H1 (cell line): ENCODE results near the gene SYNJ2. TPM values are rescaled to one million over a fixed set of nuclear protein-coding genes. Genes with fewer than 3 reads are reported as not detected.

ENCODE experiments used
- CTCF ChIA-PET: fragments of 300-600 bp; sonication (Branson Sonifier 250); formaldehyde crosslinking; loops from one replicate; lab custom pipeline; 2021; ENCODE audit not compliant: partially characterized antibody; lab: Charles Lee
- POLR2A ChIA-PET: fragments of 300-600 bp; sonication (Branson Sonifier 250); formaldehyde crosslinking; loops from one replicate; lab custom pipeline; 2021; ENCODE audit warnings: inconsistent platforms; ENCODE audit not compliant: partially characterized antibody; lab: Charles Lee
- DNase-seq, 2 experiments: peaks; one replicate each; pipeline versions ENCODE4 v3.0.0 to v3.0.0-alpha.2; 2010 to 2022; ENCODE audit warnings: low spot score in 2 of 2, low read depth in 1 of 2, mixed read lengths in 1 of 2
- FAIRE-seq: peaks from 2 replicates; lab custom pipeline; 2011; peaks lifted over from hg19 to GRCh38; lab: Jason Lieb, UNC
- H2AFZ ChIP-seq: 2 replicates; pipeline ENCODE4 v1.8.1; 2012; ENCODE audit warnings: low read length, inconsistent platforms
- H2AK5ac ChIP-seq: 2 replicates; pipeline ENCODE4 v1.6.1; 2013; ENCODE audit warnings: low read depth, low read length
- H2BK120ac ChIP-seq: replicated peaks from 2 replicates; pipeline ENCODE3; 2013; ENCODE audit warnings: low read depth, low read length, inconsistent platforms
- H2BK12ac ChIP-seq: 2 replicates; pipeline ENCODE4 v1.6.1; 2013; ENCODE audit warnings: low read depth, low read length
- H2BK15ac ChIP-seq: 2 replicates; pipeline ENCODE4 v1.6.1; 2013; ENCODE audit warnings: low read length
- H2BK20ac ChIP-seq: 2 replicates; pipeline ENCODE4 v1.6.1; 2013; ENCODE audit warnings: low read length
- H2BK5ac ChIP-seq: 2 replicates; pipeline ENCODE4 v1.6.1; 2013; ENCODE audit warnings: low read depth, low read length
- H3K14ac ChIP-seq: 2 replicates; pipeline ENCODE4 v1.6.1; 2013; ENCODE audit warnings: inconsistent platforms; ENCODE audit not compliant: insufficient read length
- H3K18ac ChIP-seq: 2 replicates; pipeline ENCODE4 v1.6.1; 2013; ENCODE audit warnings: low read length; ENCODE audit errors: extremely low read depth
- H3K23ac ChIP-seq: 2 replicates; pipeline ENCODE4 v1.6.1; 2013; ENCODE audit warnings: inconsistent platforms; ENCODE audit not compliant: insufficient read length
- H3K23me2 ChIP-seq: 2 replicates; pipeline ENCODE4 v1.6.1; 2013; ENCODE audit warnings: low read depth, low read length
- H3K27ac ChIP-seq: 2 replicates; pipeline ENCODE4 v1.6.1; 2011; ENCODE audit warnings: low read depth, low read length, inconsistent platforms
- H3K27me3 ChIP-seq, 4 experiments: replicated peaks in 1 of 4; 1 replicate in 1 of 4; 2 replicates in 3 of 4; pipeline versions ENCODE4 v1.6.1 to v1.8.1; 2011 to 2013; ENCODE audit warnings: low read length in 3 of 4, mild to moderate bottlenecking in 3 of 4, inconsistent platforms in 2 of 4, mixed read lengths in 2 of 4, moderate library complexity in 1 of 4; ENCODE audit not compliant: control insufficient read depth in 3 of 4, insufficient read depth in 3 of 4; ENCODE audit errors: extremely low read depth in 1 of 4
- H3K36me3 ChIP-seq, 4 experiments: 2 replicates each; pipeline versions ENCODE4 v1.6.1 to v1.8.1; 2011 to 2013; ENCODE audit warnings: mild to moderate bottlenecking in 4 of 4, low read length in 3 of 4, moderate library complexity in 2 of 4, control low read depth in 1 of 4, inconsistent platforms in 1 of 4; ENCODE audit not compliant: insufficient read depth in 4 of 4, control insufficient read depth in 2 of 4
- H3K4ac ChIP-seq: replicated peaks from 2 replicates; pipeline ENCODE3; 2013; ENCODE audit warnings: low read length, low read depth, mixed read lengths, inconsistent platforms; ENCODE audit not compliant: insufficient read length
- H3K4me1 ChIP-seq, 4 experiments: replicated peaks in 1 of 4; 1 replicate in 1 of 4; 2 replicates in 3 of 4; pipeline versions ENCODE4 v1.6.1 to v1.8.1; 2011 to 2013; ENCODE audit warnings: low read length in 3 of 4, inconsistent platforms in 2 of 4, mixed read lengths in 1 of 4; ENCODE audit not compliant: insufficient read depth in 4 of 4, control insufficient read depth in 3 of 4
- H3K4me2 ChIP-seq, 2 experiments: 2 replicates each; pipeline versions ENCODE4 v1.6.1 to v1.8.1; 2011 to 2013; ENCODE audit warnings: low read depth in 2 of 2, low read length in 2 of 2, control low read depth in 1 of 2, inconsistent platforms in 1 of 2, mild to moderate bottlenecking in 1 of 2; ENCODE audit not compliant: insufficient read depth in 1 of 2
- H3K4me3 ChIP-seq, 4 experiments: fragments of 200-600, 300-600 bp in 1 of 4; sonication (generic), shearing (Covaris generic), sonication (Bioruptor Twin) in 1 of 4; 2 replicates each; pipeline versions ENCODE4 v1.5.1 to v1.8.1; 2011 to 2016; ENCODE audit warnings: low read length in 4 of 4, low read depth in 3 of 4, control low read depth in 2 of 4, inconsistent platforms in 2 of 4, mild to moderate bottlenecking in 2 of 4, mixed read lengths in 1 of 4, moderate library complexity in 1 of 4; ENCODE audit not compliant: insufficient read depth in 2 of 4; ENCODE audit errors: extremely low read depth in 1 of 4
- H3K56ac ChIP-seq: replicated peaks from 2 replicates; pipeline ENCODE3; 2013; ENCODE audit warnings: low read depth, mild to moderate bottlenecking, mixed read lengths, low read length, inconsistent platforms; ENCODE audit not compliant: insufficient read length
- H3K79me1 ChIP-seq: 2 replicates; pipeline ENCODE4 v1.6.1; 2013; ENCODE audit warnings: low read depth, low read length, control low read depth
- H3K79me2 ChIP-seq, 2 experiments: 2 replicates each; pipeline versions ENCODE4 v1.6.1 to v1.8.1; 2012 to 2013; ENCODE audit warnings: low read length in 2 of 2, mild to moderate bottlenecking in 2 of 2, inconsistent platforms in 1 of 2; ENCODE audit not compliant: insufficient read depth in 2 of 2, control insufficient read depth in 1 of 2
- H3K9ac ChIP-seq, 4 experiments: replicated peaks in 1 of 4; 1 replicate in 1 of 4; 2 replicates in 3 of 4; pipeline versions ENCODE4 v1.6.1 to v1.8.1; 2011 to 2013; ENCODE audit warnings: low read depth in 3 of 4, low read length in 3 of 4, control low read depth in 2 of 4, mild to moderate bottlenecking in 2 of 4, moderate library complexity in 2 of 4, inconsistent platforms in 1 of 4; ENCODE audit errors: extremely low read depth in 1 of 4
- H3K9me3 ChIP-seq, 2 experiments: 2 replicates each; pipeline versions ENCODE4 v1.6.1 to v1.8.1; 2012 to 2013; ENCODE audit warnings: mild to moderate bottlenecking in 2 of 2, moderate library complexity in 2 of 2, control low read depth in 1 of 2, inconsistent platforms in 1 of 2, low read depth in 1 of 2, low read length in 1 of 2, mixed read lengths in 1 of 2; ENCODE audit not compliant: insufficient read depth in 2 of 2
- H4K20me1 ChIP-seq, 2 experiments: replicated peaks in 1 of 2; 2 replicates each; pipeline versions ENCODE3 to v1.8.1; 2011 to 2013; ENCODE audit warnings: inconsistent platforms in 2 of 2, low read length in 2 of 2, mild to moderate bottlenecking in 1 of 2; ENCODE audit not compliant: insufficient read depth in 2 of 2, control insufficient read depth in 1 of 2
- H4K5ac ChIP-seq: 2 replicates; pipeline ENCODE4 v1.6.1; 2013; ENCODE audit warnings: low read length, low read depth, mixed read lengths, inconsistent platforms; ENCODE audit not compliant: insufficient read length
- H4K8ac ChIP-seq: 2 replicates; pipeline ENCODE4 v1.8.0; 2013; ENCODE audit warnings: mild to moderate bottlenecking, moderate library complexity, low read length, inconsistent platforms; ENCODE audit not compliant: insufficient read depth; ENCODE audit errors: extremely low read depth
- H4K91ac ChIP-seq: replicated peaks from 2 replicates; pipeline ENCODE3; 2013; ENCODE audit warnings: low read length, mixed read lengths, inconsistent platforms; ENCODE audit not compliant: insufficient read length
- BRCA1 ChIP-seq: IDR thresholded peaks from 2 replicates; pipeline ENCODE4 v1.6.1; 2012; ENCODE audit warnings: low read depth, low read length, improper control_type of control experiment
- EGR1 ChIP-seq: IDR thresholded peaks from 2 replicates; pipeline ENCODE4 v1.6.1; 2011; ENCODE audit warnings: low read depth, low read length, borderline replicate concordance
- EP300 ChIP-seq, 2 experiments: IDR thresholded peaks; 1 replicate in 1 of 2; 2 replicates in 1 of 2; pipeline ENCODE4 v1.6.1; 2011 to 2012; ENCODE audit warnings: low read depth in 2 of 2, low read length in 2 of 2, mild to moderate bottlenecking in 2 of 2, borderline replicate concordance in 1 of 2, inconsistent platforms in 1 of 2, moderate library complexity in 1 of 2
- GTF2F1 ChIP-seq: IDR thresholded peaks from 2 replicates; pipeline ENCODE4 v1.6.1; 2012; ENCODE audit warnings: low read depth, low read length, improper control_type of control experiment, borderline replicate concordance
- NRF1 ChIP-seq: IDR thresholded peaks from 2 replicates; pipeline ENCODE4 v1.6.1; 2011; ENCODE audit warnings: mild to moderate bottlenecking, low read depth, low read length, improper control_type of control experiment
- SP1 ChIP-seq: IDR thresholded peaks from 2 replicates; pipeline ENCODE4 v1.6.1; 2011; ENCODE audit warnings: low read depth, low read length
- SUZ12 ChIP-seq: fragments of 200-600 bp; sonication (generic); IDR thresholded peaks from 2 replicates; pipeline ENCODE4 v1.6.1; 2012; ENCODE audit warnings: mild to moderate bottlenecking, inconsistent platforms, low read length, moderate library complexity, mixed read lengths
- ZNF274 ChIP-seq: IDR thresholded peaks from 2 replicates; pipeline ENCODE4 v1.7.0; 2012; ENCODE audit warnings: low read length, borderline replicate concordance; ENCODE audit errors: extremely low read depth
- WGBS, 2 experiments: shearing (Covaris generic) in 1 of 2; methylation state at CpG; one replicate each; pipeline versions ENCODE4 v1.1.6 to v1.1.7; 2013 to 2015; ENCODE audit warnings: low lambda C conversion rate in 2 of 2, mixed read lengths in 2 of 2, inconsistent platforms in 1 of 2, low coverage in 1 of 2, missing lambda C conversion rate in 1 of 2; ENCODE audit not compliant: insufficient replicate concordance in 2 of 2, insufficient coverage in 1 of 2, insufficient read length in 1 of 2; ENCODE audit errors: extremely low coverage in 1 of 2, missing lambda C conversion rate in 1 of 2; 5-methylcytosine and 5-hydroxymethylcytosine counted together
- polyA plus RNA-seq, 7 experiments: library from polyadenylated mRNA; depleted of rRNA in 3 of 7; stranded (reverse) in 5 of 7; unstranded in 2 of 7; fragments of >200 nt in 5 of 7; fragments of 200-250 nt in 2 of 7; gene quantifications; 1 replicate in 5 of 7; 2 replicates in 1 of 7; 4 replicates in 1 of 7; pipeline versions ENCODE4 v1.2.1 to v1.2.3, GENCODE V29; 2011 to 2013; ENCODE audit warnings: missing spikeins in 2 of 7, mixed read lengths in 2 of 7
- total RNA-seq: library from RNA; stranded (reverse); fragmentation: NEBNext Ultra II Directional; extraction: Animal tissue kit (Norgen Biotek cat#: 25700); gene quantifications from 2 replicates; pipeline ENCODE4 v1.2.1, GENCODE V29; 2021

Gene SYNJ2
- total and polyA plus RNA-seq, 2 of the 8 experiments (the other 6 are each of a cell fraction or from before 2014, with no cell fraction given), result 3.7 to 13.9 TPM

DNA sequence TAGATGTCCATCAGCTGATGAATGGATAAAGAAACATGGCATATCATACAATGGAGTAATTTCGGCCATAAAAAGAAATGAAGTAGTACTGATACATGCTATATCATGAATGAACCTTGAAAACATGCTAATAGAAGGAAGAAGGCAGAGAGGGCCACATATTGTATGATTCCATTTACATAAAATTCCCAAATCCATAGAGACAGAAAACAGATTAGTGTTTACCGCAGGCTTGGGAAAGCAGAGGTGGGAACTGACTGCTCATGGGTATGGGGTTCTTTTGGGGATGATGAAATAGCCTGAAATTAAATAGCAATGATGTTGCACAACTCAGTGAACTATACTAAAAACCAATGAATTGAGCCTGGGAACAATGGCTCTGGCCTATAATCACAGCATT, 128.1 kb downstream of the SYNJ2 start:
- Histone ChIP-seq H2BK15ac (no peak overlapping the region), H3K27ac (no peak overlapping the region), H3K4me3 (no peak overlapping the region), H4K20me1 (no peaks in the 10 kb centered on the region), H3K9me3 (no peaks in the 10 kb centered on the region), H3K27me3 (no peaks in the 10 kb centered on the region), H2AK5ac (no peak overlapping the region), H3K23me2 (no peaks in the 10 kb centered on the region), H4K5ac (no peak overlapping the region), H3K4me2 (no peak overlapping the region), H3K9ac (no peak overlapping the region), H2BK12ac (no peak overlapping the region), H4K91ac (no peak overlapping the region), H3K14ac (no peak overlapping the region), H2BK120ac (no peak overlapping the region), H3K4me1 (no peaks in the 10 kb centered on the region; a peak in 1 of 7 replicates), H4K8ac (no peak overlapping the region), H2BK5ac (no peak overlapping the region), H3K36me3 (peaks cover 0 to 13% (median 0%) of the 10 kb centered on the region in 4 experiments; a peak in 1 of 8 replicates), H2AFZ (no peak overlapping the region), H3K18ac (no peak overlapping the region), H3K79me2 (no peaks in the 10 kb centered on the region), H3K4ac (no peak overlapping the region), H3K79me1 (no peaks in the 10 kb centered on the region), H3K23ac (no peak overlapping the region), H3K56ac (no peak overlapping the region), H2BK20ac (no peak overlapping the region)
- DNase-seq (no peak), FAIRE-seq (no peak)
- CTCF ChIA-PET, result no interaction called here
- WGBS, 2 experiments, result 92% methylated on average over 2 of the region's 2 CpGs; no CpG with 5 or more reads in 1 of the 2 experiments
- TF ChIP-seq NRF1, result no peak
- TF ChIP-seq BRCA1, result no peak
- TF ChIP-seq SUZ12, result no peak
- TF ChIP-seq ZNF274, result no peak
- no peak for TF ChIP-seq SP1
- no peak for TF ChIP-seq GTF2F1
- no peak for TF ChIP-seq EGR1
- TF ChIP-seq EP300 (IDR thresholded peaks at IDR 0.05; ENCODE audit: borderline replicate concordance in 1 of 2, low read depth in 2 of 2, low read length in 2 of 2), result no peak
- POLR2A ChIA-PET, result no interaction called here
